ENCODE results near the gene TNS3.

GRCh38 chr7:47625861-47626715, 44.2 kb upstream of the TNS3 start:
- no peak for TF ChIP-seq CTCF (IDR thresholded peaks at IDR 0.05; ENCODE audit: insufficient read depth, low read length)
- TF ChIP-seq GABPA (IDR thresholded peaks at IDR 0.05; ENCODE audit: low read depth): no peak
- no peak for TF ChIP-seq POLR2AphosphoS5 (IDR thresholded peaks at IDR 0.05; ENCODE audit: low read depth)

All from HL-60 (cell line).